GM12892 (cell line): Measurements from ENCODE around the gene LRMDA.

Source experiments
- POLR2A ChIP-seq: IDR thresholded peaks from 2 replicates; pipeline ENCODE4 v1.6.1; 2011; ENCODE audit warnings: low read depth, low read length, control low read depth
- POLR2AphosphoS5 ChIP-seq: IDR thresholded peaks from 2 replicates; pipeline ENCODE4 v1.6.1; 2011; ENCODE audit warnings: low read depth, low read length, control low read depth
- TAF1 ChIP-seq: IDR thresholded peaks from 2 replicates; pipeline ENCODE4 v1.6.1; 2011; ENCODE audit warnings: low read depth, mild to moderate bottlenecking, control low read depth, low read length, borderline replicate concordance

- no peak for TF ChIP-seq POLR2AphosphoS5
- no peak for TF ChIP-seq POLR2A
- no peak for TF ChIP-seq TAF1
Observed at GRCh38 chr10:76119036-76119435, 687.6 kb downstream of the LRMDA start.
